GM21515 (cell line): ENCODE measurements around the gene TTC9C.
"Not testable (repeated sequence)": the region's sequence is repeated elsewhere in the genome, so short reads cannot be mapped to it uniquely, and the experiment has no call there.

Source experiments
- ATAC-seq: cut with Tn5 transposase; IDR thresholded peaks from one replicate; pipeline ENCODE4 v1.9.1; 2021; ENCODE audit not compliant: unreplicated experiment

TTC9C gene, protein sequence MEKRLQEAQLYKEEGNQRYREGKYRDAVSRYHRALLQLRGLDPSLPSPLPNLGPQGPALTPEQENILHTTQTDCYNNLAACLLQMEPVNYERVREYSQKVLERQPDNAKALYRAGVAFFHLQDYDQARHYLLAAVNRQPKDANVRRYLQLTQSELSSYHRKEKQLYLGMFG

DNA sequence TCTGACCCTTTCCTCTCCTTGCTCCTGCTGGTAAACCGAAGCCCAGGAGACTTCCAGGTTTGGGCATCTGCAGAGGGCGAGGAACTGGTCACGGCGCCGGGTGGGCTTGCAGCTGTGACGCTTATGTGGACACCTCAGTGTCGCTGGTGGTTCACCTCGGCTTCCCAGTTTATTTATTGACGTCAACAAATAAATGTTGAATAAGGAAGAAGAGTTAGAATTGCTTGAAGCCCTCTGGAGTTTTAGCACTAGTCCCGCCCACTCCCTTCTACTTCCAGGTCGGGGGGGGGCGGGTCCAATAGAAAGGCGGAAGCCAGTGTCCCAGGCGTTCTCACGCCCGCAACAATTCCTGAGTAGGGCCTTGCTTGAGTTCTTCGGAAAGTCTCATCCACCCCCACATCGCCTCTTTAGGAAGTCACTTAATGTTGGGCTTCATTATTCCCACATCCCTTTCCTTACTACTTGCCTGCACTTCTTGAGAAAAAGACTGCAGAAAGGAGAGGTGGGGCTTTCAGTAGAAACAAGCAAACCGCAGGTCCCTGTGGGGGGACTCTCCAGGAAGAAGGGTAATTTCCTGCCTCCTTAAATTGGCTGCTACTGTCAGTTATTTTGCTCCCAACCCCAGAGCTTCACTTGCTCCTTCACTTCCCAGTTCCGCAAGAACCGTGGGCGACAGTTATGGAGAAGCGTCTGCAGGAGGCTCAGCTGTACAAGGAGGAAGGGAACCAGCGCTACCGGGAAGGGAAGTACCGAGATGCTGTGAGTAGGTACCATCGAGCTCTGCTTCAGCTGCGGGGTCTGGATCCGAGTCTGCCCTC, at the start of gene TTC9C:
Gene TTC9C, plus strand, starts transcription at position 316 of the 818 bp plus-strand sequence. Its CDS starts 363 bp downstream, at position 679.
- ATAC-seq, result peak; percentile 15

GRCh38 chr11:62678770-62679696, 49.3 kb upstream of the TTC9C start, which contains the start of gene UBXN1:
Gene UBXN1 (minus strand): TSS chr11:62679073. CDS start chr11:62678923, 150 bp downstream.
- ATAC-seq, result peak; percentile 65

DNA sequence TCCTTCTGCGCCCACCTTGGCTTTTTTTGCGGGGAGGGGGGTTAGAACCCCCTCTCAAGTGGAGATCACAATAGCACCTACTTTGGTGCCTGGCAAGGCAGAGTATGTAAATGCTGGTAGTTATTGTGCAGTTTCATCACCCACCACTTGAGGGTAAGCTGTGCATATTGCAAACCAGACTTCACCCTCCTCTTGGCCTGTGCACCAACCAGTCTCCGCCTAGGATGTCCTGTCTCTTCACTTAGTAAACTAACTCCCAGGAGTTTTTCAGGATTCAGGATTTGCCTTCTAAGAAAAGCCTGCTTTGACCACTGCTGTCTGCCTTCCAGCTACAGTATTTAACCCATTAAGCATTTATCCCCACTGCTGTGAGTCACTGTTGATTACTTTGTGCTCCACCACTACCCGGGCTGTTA, 47.5 kb upstream of the TTC9C start:
- ATAC-seq, result no peak

DNA sequence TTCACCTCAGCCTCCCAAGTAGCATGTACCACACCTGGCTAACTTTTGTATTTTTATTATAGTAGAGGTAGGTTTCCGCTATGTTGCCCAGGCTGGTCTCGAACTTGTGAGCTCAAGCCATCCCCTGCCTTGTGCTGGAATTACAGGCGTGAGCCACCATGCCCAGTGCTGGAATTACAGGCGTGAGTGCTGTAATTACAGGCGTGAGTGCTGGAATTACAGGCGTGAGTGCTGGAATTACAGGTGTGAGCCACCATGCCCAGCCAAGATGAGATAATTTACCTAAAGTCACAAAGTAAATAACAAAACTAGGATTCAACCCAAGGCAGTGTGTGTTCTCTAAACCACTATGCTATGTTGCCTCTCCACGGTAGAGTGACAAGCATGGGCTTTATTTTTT, 45.8 kb upstream of the TTC9C start:
- ATAC-seq, result no peak

GRCh38 chr11:62687508-62688396, 40.5 kb upstream of the TTC9C start:
- no peak for ATAC-seq

DNA sequence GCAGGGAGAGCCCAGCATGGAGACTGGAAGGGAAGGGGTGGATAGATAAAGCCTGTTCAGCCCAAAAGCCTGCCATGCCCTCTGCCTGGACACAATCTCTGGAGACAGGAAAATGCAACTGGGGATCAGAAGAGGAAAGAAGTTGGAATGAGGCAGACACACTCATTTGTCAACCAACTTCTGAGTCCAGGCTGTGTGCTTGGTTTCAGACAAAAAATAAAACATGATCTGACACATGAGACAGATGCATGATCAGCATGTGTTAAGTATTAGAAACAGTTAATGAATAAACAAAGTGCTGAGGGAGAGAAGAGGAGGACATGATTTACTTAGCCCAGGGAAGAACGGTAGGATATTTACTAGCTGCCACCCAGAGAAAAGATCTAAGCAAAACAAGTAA, 39.8 kb upstream of the TTC9C start:
- ATAC-seq, result no peak

DNA sequence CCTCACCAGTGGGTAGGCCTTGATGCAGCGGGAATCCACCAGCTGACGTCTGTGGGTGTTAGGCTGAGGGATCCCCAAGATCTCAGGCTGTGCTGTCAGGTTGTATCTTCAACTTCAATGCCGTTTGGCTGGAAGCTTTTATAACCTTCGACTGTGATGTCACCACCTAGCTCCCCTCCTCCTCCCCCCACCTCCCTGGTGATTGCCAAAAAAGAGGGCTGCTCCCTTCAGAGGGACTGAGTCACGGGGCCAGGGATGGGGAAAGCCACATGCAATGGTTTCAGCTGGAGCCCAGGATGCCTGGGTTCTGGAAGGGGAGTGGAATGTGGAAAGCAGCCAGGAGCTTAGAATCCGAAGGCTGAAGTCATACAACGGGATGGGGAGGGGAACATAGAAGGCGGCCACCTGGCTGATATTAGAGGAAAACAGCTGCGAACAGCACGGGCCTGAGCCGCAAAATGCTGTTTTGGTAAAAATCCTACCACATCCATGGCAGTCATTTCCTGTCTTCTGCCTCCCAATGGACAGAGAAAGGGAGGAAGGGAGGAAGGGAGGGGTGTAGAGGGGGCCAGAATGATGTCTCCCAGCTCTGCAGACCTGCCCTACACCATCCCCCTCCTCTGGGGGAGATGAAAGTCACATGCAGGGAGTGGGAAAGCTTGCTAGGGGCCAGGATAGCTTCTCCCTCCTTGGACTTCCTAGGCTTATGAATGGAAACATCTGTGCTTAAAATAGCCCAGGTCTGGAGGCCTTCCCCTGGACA, 38.7 kb upstream of the TTC9C start, which contains the start of gene LRRN4CL:
Gene LRRN4CL, minus strand, starts transcription at position 110 of the 763 bp plus-strand sequence. CDS start 1,022 bp downstream, outside the sequence.
- no peak for ATAC-seq

- ATAC-seq, result not testable (repeated sequence)
Observed at GRCh38 chr11:62693624-62694023, 34.7 kb upstream of the TTC9C start.

- no peak for ATAC-seq
Observed at GRCh38 chr11:62694455-62695167, 33.7 kb upstream of the TTC9C start.

DNA sequence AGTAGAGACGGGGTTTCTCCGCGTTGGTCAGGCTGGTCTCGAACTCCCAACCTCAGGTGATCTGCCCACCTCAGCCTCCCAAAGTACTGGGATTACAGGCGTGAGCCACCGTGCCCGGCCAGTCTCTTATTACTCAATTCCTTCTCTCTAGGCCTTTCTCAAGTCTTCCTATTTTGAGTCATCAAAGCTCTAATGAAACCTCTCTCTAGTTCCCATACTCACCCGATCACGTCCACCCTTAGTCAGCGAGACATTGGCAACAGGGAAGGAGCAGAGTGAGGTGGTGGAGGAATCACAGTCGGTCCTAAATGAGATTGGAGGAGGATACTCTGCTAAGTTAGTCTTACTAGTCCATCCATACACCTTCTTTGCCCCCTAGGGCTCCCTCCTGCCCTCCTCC, 26.0 kb upstream of the TTC9C start:
- ATAC-seq, result no peak

DNA sequence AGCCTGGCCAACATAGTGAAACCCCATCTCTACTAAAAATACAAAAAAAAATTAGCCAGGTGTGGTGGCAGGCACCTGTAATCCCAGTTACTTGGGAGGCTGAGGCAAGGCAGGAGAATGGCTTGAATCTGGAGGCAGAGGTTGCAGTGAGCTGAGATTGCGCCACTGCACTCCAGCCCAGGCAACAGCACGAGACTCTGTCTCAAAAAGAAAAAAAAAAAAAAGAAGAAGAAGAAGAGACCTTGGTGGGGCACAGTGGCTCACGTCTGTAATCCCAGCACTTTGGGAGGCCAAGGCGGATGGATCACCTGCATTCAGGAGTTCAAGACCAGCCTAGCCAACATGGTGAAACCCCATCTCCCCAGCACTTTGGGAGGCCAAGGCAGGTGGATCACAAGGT, 24.4 kb upstream of the TTC9C start:
- ATAC-seq, result not testable (repeated sequence)

GRCh38 chr11:62705413-62705812, 22.9 kb upstream of the TTC9C start:
- no peak for ATAC-seq

DNA sequence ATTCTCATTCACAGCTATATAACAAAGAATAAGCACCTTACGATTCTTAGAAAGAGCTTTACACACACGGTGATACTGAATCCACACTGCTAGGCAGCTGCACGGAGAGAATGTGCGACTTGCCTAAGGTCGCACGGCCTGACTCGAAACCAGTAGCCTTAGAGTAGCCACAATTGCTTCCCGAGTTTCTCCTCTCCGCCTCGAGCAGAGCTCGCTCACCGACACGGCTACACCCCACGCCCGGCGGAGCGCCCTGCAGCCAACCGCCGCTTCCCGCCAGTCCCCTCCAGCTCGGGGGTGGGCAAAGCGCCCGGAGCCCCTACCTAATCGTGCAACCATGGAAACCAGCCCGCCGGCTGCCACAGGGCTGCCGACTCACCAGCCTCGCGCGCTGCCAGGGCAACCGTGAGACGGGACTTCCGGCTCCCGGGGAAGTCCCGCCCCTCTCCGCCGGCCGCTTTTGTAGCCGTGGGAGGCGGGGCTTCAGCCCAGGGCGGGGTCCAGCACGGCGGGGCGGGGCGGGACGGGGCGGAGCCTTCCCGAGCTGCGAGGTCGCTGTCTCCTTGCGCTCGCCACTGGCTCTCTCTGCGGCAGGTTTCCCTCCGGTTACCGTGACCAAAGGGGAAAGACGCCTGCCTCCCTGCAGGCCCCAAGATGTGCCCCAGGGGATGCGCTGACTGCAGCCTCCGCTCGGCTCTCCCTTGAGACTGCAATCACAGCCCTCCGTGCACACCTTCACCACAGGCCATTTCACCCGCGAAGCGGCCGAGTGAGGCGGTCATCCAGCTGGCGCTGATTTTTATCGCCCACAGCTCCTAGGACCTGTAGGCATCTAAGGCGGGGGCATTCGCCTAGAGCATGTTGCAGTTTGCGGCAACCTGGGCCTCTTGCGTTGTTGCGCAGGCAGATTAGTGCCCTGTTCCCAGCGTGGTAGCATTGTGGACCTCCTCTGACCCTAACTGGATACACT, 22.1 kb upstream of the TTC9C start:
- peak; percentile 53 for ATAC-seq

DNA sequence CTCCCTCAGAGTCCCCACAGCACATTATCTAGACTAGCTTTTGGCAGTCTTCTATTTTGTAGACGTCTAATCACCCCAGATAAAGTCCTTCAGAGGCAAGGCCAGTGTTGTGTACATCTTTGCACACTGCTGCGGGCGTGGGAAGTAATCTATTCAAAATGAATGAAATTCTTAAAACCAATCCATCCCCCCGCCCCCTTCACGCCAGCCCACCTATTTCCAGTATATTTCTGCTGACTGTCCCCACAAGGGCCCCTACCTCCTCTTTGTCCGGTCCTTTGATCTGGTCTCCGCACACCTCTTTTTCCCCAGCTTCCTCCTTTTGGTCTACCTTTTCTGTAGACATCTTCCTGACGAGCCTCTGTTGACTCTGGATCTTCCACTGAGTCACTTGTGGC, 21.4 kb upstream of the TTC9C start:
- ATAC-seq, result no peak

GRCh38 chr11:62707277-62707861, 20.9 kb upstream of the TTC9C start, which contains the start of the genes BSCL2 and GNG3:
Gene BSCL2 (minus strand): TSS chr11:62707424. CDS start chr11:62707195, 229 bp downstream.
Gene GNG3 (plus strand): TSS chr11:62707676. CDS start chr11:62708296, 620 bp downstream.
- ATAC-seq, result no peak

- ATAC-seq, result no peak
Observed at GRCh38 chr11:62708392-62708791, 19.9 kb upstream of the TTC9C start.

DNA sequence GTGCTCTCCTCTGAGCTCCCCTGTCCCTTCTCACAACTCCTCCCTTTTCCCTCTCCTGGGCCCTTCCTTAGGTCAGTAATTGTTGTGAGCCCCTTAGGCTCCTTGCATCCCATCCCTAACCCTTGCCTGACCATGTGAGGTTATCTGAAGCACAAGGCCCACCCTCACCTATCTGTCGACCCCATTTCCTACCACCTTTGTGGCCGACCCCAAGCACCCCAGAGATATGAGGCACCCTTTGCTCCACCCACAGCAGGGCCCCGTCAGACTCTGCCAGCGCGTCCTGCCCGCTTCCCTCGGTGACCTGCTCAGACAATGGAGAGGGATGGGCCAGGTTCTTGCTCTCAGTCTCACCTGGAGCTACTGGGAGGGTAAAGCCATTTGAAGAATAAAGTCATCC, 19.5 kb upstream of the TTC9C start:
- no peak for ATAC-seq
